NCI-H1436 (cell line): ENCODE data around the gene CEP41.
"Not testable (repeated sequence)": the region's sequence is repeated elsewhere in the genome, so short reads cannot be mapped to it uniquely, and the experiment has no call there.

Source experiments
- DNase-seq: peaks from one replicate; lab custom pipeline; 2025; lab: John Stamatoyannopoulos, UW

CEP41 gene

GRCh38 chr7:130461272-130461671, 20.5 kb upstream of the CEP41 start:
- DNase-seq: no peak

GRCh38 chr7:130458257-130458656, 17.4 kb upstream of the CEP41 start:
- DNase-seq: no peak

- DNase-seq: no peak
Measured at GRCh38 chr7:130454959-130455358, 14.1 kb upstream of the CEP41 start.

- no peak for DNase-seq
Measured at GRCh38 chr7:130452951-130453350, 12.1 kb upstream of the CEP41 start.

- DNase-seq: not testable (repeated sequence)
Measured at GRCh38 chr7:130451344-130451743, 10.5 kb upstream of the CEP41 start.

- DNase-seq: no peak
Measured at GRCh38 chr7:130446259-130446658, 5.4 kb upstream of the CEP41 start.

GRCh38 chr7:130444751-130445407, 4.1 kb upstream of the CEP41 start:
- DNase-seq: no peak

- no peak for DNase-seq
Measured at GRCh38 chr7:130444234-130444633, 3.4 kb upstream of the CEP41 start.

GRCh38 chr7:130442601-130443000, 1.8 kb upstream of the CEP41 start:
- no peak for DNase-seq

- DNase-seq: peak; percentile 95
Measured at GRCh38 chr7:130441408-130441869, 623 bp upstream of the CEP41 start.

GRCh38 chr7:130436253-130436652, 4.6 kb downstream of the CEP41 start:
- DNase-seq: no peak

GRCh38 chr7:130435311-130435854, 5.4 kb downstream of the CEP41 start:
- DNase-seq: no peak

GRCh38 chr7:130433301-130433700, 7.5 kb downstream of the CEP41 start:
- no peak for DNase-seq

GRCh38 chr7:130432886-130433285, 7.9 kb downstream of the CEP41 start:
- DNase-seq: no peak

GRCh38 chr7:130430841-130431666, 9.8 kb downstream of the CEP41 start:
- DNase-seq: peak; percentile 31

- no peak for DNase-seq
Measured at GRCh38 chr7:130430115-130430514, 10.7 kb downstream of the CEP41 start.

- DNase-seq: no peak
Measured at GRCh38 chr7:130429019-130429418, 11.8 kb downstream of the CEP41 start.

GRCh38 chr7:130426564-130426963, 14.3 kb downstream of the CEP41 start:
- DNase-seq: no peak

- no peak for DNase-seq
Measured at GRCh38 chr7:130425796-130426195, 15.0 kb downstream of the CEP41 start.

GRCh38 chr7:130423501-130424037, 17.2 kb downstream of the CEP41 start:
- DNase-seq: no peak

GRCh38 chr7:130421684-130422083, 19.1 kb downstream of the CEP41 start:
- peak; percentile 67 for DNase-seq

- no peak for DNase-seq
Measured at GRCh38 chr7:130420943-130421578, 19.8 kb downstream of the CEP41 start.
